Measurements from ENCODE around the gene C1QTNF9B. TPM values are rescaled to one million over a fixed set of nuclear protein-coding genes. Genes with fewer than 3 reads are reported as not detected.

Gene C1QTNF9B
- total RNA-seq, 6 donors from 2014 or later, result not detected

GRCh38 chr13:23871616-23872220 lies 25.6 kb downstream of the C1QTNF9B start:
- no peak for DNase-seq
- no peak overlapping the region for H3K27ac ChIP-seq
- no peak for ATAC-seq (ENCODE audit: low FRiP score in 2 of 2)
- H3K4me1 ChIP-seq, result peaks cover 6 to 16% (median 13%) of the 10 kb centered on the region in 4 donors
- H3K27me3 ChIP-seq, result no peaks in the 10 kb centered on the region
- WGBS, 2 donors, result 90 to 96% methylated on average over 2 of the region's 2 CpGs
- H3K36me3 ChIP-seq, result no peaks in the 10 kb centered on the region
- no peak overlapping the region for H3K4me3 ChIP-seq
- no peaks in the 10 kb centered on the region for H3K9me3 ChIP-seq
- TF ChIP-seq CTCF (IDR thresholded peaks at IDR 0.05), result peak; percentile 32 to 67 (median 61)
- no peak for TF ChIP-seq EP300 (IDR thresholded peaks at IDR 0.05)
- TF ChIP-seq POLR2A (IDR thresholded peaks at IDR 0.05), result no peak
- TF ChIP-seq POLR2AphosphoS5 (IDR thresholded peaks at IDR 0.05), result no peak

GRCh38 chr13:23870356-23871140 lies 26.8 kb downstream of the C1QTNF9B start:
- no peaks in the 10 kb centered on the region for H3K27me3 ChIP-seq
- no peak overlapping the region for H3K4me3 ChIP-seq
- DNase-seq, result no peak
- TF ChIP-seq POLR2A (IDR thresholded peaks at IDR 0.05), result no peak
- peak overlapping the region in 1 of 4 donors; percentile 14 for H3K27ac ChIP-seq
- H3K9me3 ChIP-seq, result no peaks in the 10 kb centered on the region
- WGBS, 2 donors, result 74 to 86% methylated on average over 12 of the region's 12 CpGs
- H3K4me1 ChIP-seq, result peaks cover 6 to 19% (median 15%) of the 10 kb centered on the region in 4 donors
- no peak for ATAC-seq (ENCODE audit: low FRiP score in 2 of 2)
- H3K36me3 ChIP-seq, result no peaks in the 10 kb centered on the region

- no peaks in the 10 kb centered on the region for H3K9me3 ChIP-seq
- TF ChIP-seq POLR2AphosphoS5 (IDR thresholded peaks at IDR 0.05) (no peak), EP300 (IDR thresholded peaks at IDR 0.05) (no peak), POLR2A (IDR thresholded peaks at IDR 0.05) (no peak), CTCF (IDR thresholded peaks at IDR 0.05) (no peak)
- WGBS, 2 donors, result 70 to 85% methylated on average over 5 of the region's 5 CpGs
Observed at GRCh38 chr13:23868521-23868920, 28.8 kb downstream of the C1QTNF9B start.

GRCh38 chr13:23867027-23867491 lies 30.2 kb downstream of the C1QTNF9B start:
- 70 to 71% methylated on average over 8 of the region's 8 CpGs for WGBS, 2 donors

More at GRCh38 chr13:23868521-23868920, 28.8 kb downstream of the C1QTNF9B start:
- no peak for ATAC-seq (ENCODE audit: low FRiP score in 2 of 2)
- Histone ChIP-seq H3K4me3 (no peak overlapping the region), H3K27ac (no peak overlapping the region), H3K4me1 (peaks cover 6 to 19% (median 15%) of the 10 kb centered on the region in 4 donors), H3K27me3 (no peaks in the 10 kb centered on the region), H3K36me3 (no peaks in the 10 kb centered on the region)
- no peak for DNase-seq

More at GRCh38 chr13:23867027-23867491, 30.2 kb downstream of the C1QTNF9B start:
- DNase-seq (peak in 1 of 2 donors; percentile 46), ATAC-seq (ENCODE audit: low FRiP score in 2 of 2) (peak; percentile 28 to 72)
- Histone ChIP-seq H3K4me1 (peaks cover 6 to 19% (median 15%) of the 10 kb centered on the region in 4 donors), H3K4me3 (no peak overlapping the region), H3K27ac (peak overlapping the region in 1 of 4 donors; percentile 35), H3K27me3 (no peaks in the 10 kb centered on the region), H3K9me3 (no peaks in the 10 kb centered on the region), H3K36me3 (no peaks in the 10 kb centered on the region)
- TF ChIP-seq POLR2AphosphoS5 (IDR thresholded peaks at IDR 0.05), result peak in 1 of 2 donors; percentile 10
- TF ChIP-seq CTCF (IDR thresholded peaks at IDR 0.05), result no peak

All from upper lobe of left lung (tissue), 6 donors.